Lower lobe of right lung (tissue), 2 donors: ENCODE data around the gene MED12L. TPM values are rescaled to one million over a fixed set of nuclear protein-coding genes. Genes with fewer than 3 reads are reported as not detected.
"Not testable (repeated sequence)": the region's sequence is repeated elsewhere in the genome, so short reads cannot be mapped to it uniquely, and the experiment has no call there.

Experiments used
- ATAC-seq, 2 donors: fragments of 200-7000 bp; cut with Tn5 transposase; one replicate each; pipeline ENCODE4 v1.9.1; 2020 to 2022; ENCODE audit warnings: mild to moderate bottlenecking in 2 of 2, moderate library complexity in 2 of 2
- DNase-seq: peaks from one replicate; pipeline ENCODE4 v3.0.0-alpha.2; 2020
- H3K27ac ChIP-seq: fragments of 200-600 bp; one replicate; pipeline ENCODE4 v1.8.0; 2022
- H3K27me3 ChIP-seq: fragments of 200-600 bp; one replicate; pipeline ENCODE4 v1.8.0; 2022; ENCODE audit warnings: low read depth
- H3K36me3 ChIP-seq: fragments of 200-600 bp; one replicate; pipeline ENCODE4 v1.8.0; 2022; ENCODE audit warnings: mild to moderate bottlenecking
- H3K4me1 ChIP-seq: fragments of 200-600 bp; one replicate; pipeline ENCODE4 v1.8.0; 2022
- H3K4me3 ChIP-seq: fragments of 200-600 bp; one replicate; pipeline ENCODE4 v1.8.0; 2022; ENCODE audit warnings: mild to moderate bottlenecking
- H3K9me3 ChIP-seq: fragments of 200-600 bp; one replicate; pipeline ENCODE4 v1.8.0; 2022
- intact Hi-C: fragments of 100-400 bp; cut with DNase I; formaldehyde crosslinking; loops from one replicate; pipeline ENCODE4 v1.11.0; 2022
- total RNA-seq: library from RNA; stranded (reverse); fragmentation: NEBNext Ultra II Directional; extraction: Animal tissue kit (Norgen Biotek cat#: 25700); gene quantifications from one replicate; pipeline ENCODE4 v1.2.1, GENCODE V29; 2021
- TF ChIP-seq, protein P1 (sequence below): fragments of 200-600 bp; IDR thresholded peaks from one replicate; pipeline ENCODE4 v1.8.0; 2022; ENCODE audit warnings: antibody characterized with exemption, mild to moderate bottlenecking
- donor health status: DM: no; HTN: yes; CAD: no; lungs with severe emphysema.

MED12L gene
- total RNA-seq, 1 donor from 2014 or later = 0.44 TPM

DNA sequence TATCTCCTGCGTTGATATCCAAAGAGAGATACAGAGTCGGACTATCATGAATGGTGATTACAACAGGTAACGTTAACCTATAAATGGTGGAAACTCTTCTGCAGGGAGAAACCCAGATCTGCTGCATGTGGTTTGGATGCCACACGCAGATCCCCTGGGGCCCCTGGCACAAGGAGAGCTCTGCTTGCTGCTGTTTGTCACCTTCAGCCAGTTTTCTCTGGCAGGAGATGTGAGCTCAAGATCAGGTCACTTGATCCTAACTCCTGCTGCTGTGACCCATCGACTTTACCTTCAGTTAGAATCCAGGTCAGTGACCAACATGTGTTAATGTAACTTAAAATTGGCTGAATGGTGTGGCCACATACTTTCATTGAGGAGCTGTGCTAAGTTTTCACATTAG lies 141.4 kb downstream of the MED12L start:
- Histone ChIP-seq H3K27ac (no peak overlapping the region), H3K4me3 (no peak overlapping the region), H3K27me3 (no peaks in the 10 kb centered on the region), H3K36me3 (no peaks in the 10 kb centered on the region), H3K9me3 (no peaks in the 10 kb centered on the region), H3K4me1 (peaks cover 18% of the 10 kb centered on the region)
- intact Hi-C loops = loop anchor here (5.0 kb wide), 1 partner anchor 50 kb away; the partner anchor contains the start of gene P2RY14
- TF ChIP-seq, protein P1, sequence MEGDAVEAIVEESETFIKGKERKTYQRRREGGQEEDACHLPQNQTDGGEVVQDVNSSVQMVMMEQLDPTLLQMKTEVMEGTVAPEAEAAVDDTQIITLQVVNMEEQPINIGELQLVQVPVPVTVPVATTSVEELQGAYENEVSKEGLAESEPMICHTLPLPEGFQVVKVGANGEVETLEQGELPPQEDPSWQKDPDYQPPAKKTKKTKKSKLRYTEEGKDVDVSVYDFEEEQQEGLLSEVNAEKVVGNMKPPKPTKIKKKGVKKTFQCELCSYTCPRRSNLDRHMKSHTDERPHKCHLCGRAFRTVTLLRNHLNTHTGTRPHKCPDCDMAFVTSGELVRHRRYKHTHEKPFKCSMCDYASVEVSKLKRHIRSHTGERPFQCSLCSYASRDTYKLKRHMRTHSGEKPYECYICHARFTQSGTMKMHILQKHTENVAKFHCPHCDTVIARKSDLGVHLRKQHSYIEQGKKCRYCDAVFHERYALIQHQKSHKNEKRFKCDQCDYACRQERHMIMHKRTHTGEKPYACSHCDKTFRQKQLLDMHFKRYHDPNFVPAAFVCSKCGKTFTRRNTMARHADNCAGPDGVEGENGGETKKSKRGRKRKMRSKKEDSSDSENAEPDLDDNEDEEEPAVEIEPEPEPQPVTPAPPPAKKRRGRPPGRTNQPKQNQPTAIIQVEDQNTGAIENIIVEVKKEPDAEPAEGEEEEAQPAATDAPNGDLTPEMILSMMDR = no peak
- ATAC-seq (no peak), DNase-seq (no peak)

DNA sequence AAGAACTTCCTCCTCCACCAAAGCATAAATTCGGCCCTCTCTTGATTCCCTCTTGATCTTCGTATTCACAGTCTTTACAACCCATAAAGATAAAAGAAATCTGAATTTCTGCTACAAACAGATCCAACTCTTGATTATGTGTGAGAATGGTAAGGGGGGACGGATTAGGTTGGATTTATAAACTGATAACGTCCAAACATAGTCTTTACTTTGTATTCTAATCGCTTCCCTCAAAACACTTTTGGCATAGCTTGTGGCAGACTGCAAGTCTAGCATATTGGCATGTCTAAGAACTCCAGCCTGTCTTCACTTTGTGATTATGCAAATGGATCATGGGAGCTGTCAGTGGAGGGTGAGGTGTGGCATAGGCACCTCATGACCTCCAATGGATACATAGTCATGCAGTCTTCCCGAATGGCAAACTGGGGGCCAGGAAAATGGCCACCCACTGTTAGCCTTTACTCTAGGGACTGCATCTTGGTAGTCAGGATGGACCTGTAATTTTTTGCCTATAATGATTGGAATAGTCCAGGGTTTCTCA lies 141.9 kb downstream of the MED12L start:
- Histone ChIP-seq H3K36me3 (no peaks in the 10 kb centered on the region), H3K4me3 (no peak overlapping the region), H3K27me3 (no peaks in the 10 kb centered on the region), H3K9me3 (no peaks in the 10 kb centered on the region), H3K27ac (no peak overlapping the region), H3K4me1 (peaks cover 18% of the 10 kb centered on the region)
- TF ChIP-seq, protein P1 = no peak
- intact Hi-C loops = loop anchor here (5.0 kb wide), 1 partner anchor 50 kb away; the partner anchor contains the start of gene P2RY14
- ATAC-seq = peak; percentile 23 to 31
- DNase-seq = no peak

DNA sequence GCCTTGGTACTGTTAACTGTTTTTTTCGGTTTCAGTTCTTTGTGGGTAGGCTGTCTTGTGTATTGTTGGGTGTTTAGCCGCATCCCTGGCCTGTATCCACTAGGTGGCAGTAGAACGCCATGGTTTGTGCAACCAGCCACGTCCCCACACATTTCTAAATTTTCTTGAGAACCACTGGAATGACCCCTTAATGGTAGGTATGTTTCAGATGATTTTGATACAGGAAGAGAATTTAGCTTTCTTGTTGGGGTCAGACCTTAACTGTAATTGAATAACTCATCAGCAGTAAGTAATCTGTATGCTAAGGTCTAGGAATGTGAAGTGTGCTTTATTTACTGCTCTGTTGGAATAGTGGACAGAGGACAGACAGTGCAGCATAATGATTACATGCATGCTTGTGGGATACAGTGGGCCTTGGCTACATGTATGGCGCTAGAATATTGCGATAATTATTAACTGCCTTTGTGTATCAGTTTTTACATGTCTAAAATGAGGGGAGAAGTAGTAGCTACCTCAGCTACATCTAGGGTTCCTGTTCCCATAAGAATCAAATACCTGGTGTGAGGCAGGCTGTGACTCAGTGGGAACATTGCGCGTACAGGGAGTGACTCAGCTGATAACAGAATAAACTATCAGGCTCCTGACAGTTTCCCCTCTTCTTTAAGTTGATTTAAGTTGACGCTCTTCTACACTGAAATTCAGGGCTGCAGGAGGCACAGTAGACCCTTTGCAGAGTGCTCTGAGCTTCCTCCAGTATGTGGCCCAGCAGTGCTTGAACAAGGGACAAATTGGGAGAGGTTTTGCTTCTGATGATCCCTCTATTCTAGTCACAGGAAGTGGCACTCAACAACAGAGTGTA lies 142.6 kb downstream of the MED12L start:
- Histone ChIP-seq H3K27me3 (no peaks in the 10 kb centered on the region), H3K36me3 (no peaks in the 10 kb centered on the region), H3K9me3 (no peaks in the 10 kb centered on the region), H3K4me3 (no peak overlapping the region), H3K4me1 (peaks cover 18% of the 10 kb centered on the region), H3K27ac (no peak overlapping the region)
- peak; percentile 93 for ATAC-seq
- TF ChIP-seq, protein P1 = peak; percentile 92
- peak; percentile 62 for DNase-seq
- intact Hi-C loops = loop anchor here (5.0 kb wide), 1 partner anchor 49 kb away; the partner anchor contains the start of gene P2RY14

DNA sequence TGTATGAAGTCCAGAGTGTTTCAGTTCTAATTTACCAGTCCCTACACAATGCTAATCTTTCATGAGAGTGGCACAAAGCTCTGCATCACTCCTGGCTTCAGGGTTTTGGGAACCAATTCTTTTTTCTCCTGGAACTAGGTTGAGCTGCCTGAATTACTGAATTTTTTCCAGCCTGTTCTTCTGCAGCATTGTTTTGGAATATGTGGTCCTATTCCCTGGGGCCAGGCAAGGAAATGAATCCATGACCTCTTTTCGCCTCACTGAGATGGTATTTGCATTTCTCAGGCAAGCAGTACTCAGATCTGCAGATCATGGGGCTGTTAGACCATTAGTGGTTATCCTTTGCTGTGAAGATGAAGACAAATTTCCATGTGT lies 143.2 kb downstream of the MED12L start:
- H3K27ac ChIP-seq = no peak overlapping the region

DNA sequence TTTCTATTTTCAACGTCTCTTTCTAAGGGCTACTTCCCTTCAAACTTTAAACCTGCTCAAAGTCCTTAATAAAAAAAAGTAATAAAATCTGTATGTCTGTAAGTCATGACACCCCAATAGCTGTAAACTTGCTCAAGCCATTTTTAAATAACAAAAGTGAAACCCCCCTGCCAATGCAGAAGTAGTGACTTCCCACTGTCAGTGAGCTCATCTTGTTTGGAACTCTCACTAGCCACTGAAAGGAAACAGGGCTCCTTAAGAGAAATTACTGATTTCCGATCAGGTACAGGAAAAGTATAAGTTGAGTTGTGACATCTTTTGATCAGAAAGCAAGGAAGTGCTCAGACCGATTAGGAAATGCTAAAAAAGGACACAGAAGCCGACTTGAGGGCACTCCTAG lies 145.2 kb downstream of the MED12L start:
- Histone ChIP-seq H3K4me3 (no peak overlapping the region), H3K27me3 (no peaks in the 10 kb centered on the region), H3K4me1 (peaks cover 18% of the 10 kb centered on the region), H3K9me3 (no peaks in the 10 kb centered on the region), H3K27ac (no peak overlapping the region), H3K36me3 (no peaks in the 10 kb centered on the region)
- TF ChIP-seq, protein P1 = no peak
- peak; percentile 34 to 40 for ATAC-seq
- intact Hi-C loops = no loop called here
- DNase-seq = no peak

More for the DNA sequence above, 143.2 kb downstream of the MED12L start:
- no peak for ATAC-seq
- Histone ChIP-seq H3K4me1 (peaks cover 18% of the 10 kb centered on the region), H3K36me3 (no peaks in the 10 kb centered on the region), H3K27me3 (no peaks in the 10 kb centered on the region), H3K9me3 (no peaks in the 10 kb centered on the region), H3K4me3 (no peak overlapping the region)
- DNase-seq = no peak
- intact Hi-C loops = loop anchor here (5.0 kb wide), 1 partner anchor 49 kb away; the partner anchor contains the start of gene P2RY14
- TF ChIP-seq, protein P1 = no peak

DNA sequence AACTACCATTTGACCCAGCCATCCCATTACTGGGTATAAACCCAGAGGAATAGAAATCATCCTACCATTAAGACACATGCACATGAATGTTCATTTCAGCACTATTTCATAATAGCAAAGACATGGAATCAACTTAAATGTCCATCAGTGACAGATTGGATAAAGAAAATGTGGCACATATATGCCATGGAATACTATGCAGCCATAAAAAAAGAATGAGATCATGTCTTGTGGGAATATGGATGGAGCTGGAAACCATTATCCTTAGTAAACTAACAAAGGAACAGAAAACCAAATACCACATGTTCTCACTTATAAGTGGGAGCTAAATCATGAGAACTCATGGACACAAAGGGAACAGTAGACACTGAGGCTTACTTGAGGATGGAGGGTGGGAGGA lies 146.9 kb downstream of the MED12L start:
- H3K36me3 ChIP-seq, H3K27ac ChIP-seq, DNase-seq, H3K4me3 ChIP-seq, H3K27me3 ChIP-seq, H3K9me3 ChIP-seq, ATAC-seq, intact Hi-C loops: not testable (repeated sequence)
- H3K4me1 ChIP-seq = peaks cover 11% of the 10 kb centered on the region
